WTC11 (cell line): ENCODE measurements around the gene PCGF3. TPM values are rescaled to one million over a fixed set of nuclear protein-coding genes. Genes with fewer than 3 reads are reported as not detected.

Experiments used
- ATAC-seq: fragments of 200-7000 bp; cut with Tn5 transposase; 2 replicates; pipeline ENCODE4 v1.10.0; 2021; ENCODE audit warnings: mild to moderate bottlenecking, moderate library complexity
- CTCF ChIA-PET: fragments of 300-600 bp; sonication (Branson Sonifier 250); formaldehyde crosslinking; loops from one replicate; lab custom pipeline; 2021; ENCODE audit warnings: antibody characterized with exemption; lab: Charles Lee
- POLR2A ChIA-PET: fragments of 350-600 bp; sonication (Branson Sonifier 250); formaldehyde crosslinking; loops from one replicate; lab custom pipeline; 2021; ENCODE audit warnings: antibody characterized with exemption; lab: Charles Lee
- DNase-seq: peaks from one replicate; pipeline ENCODE4 v3.0.0; 2021; ENCODE audit warnings: low spot score
- H3K27ac Mint-ChIP-seq: 2 replicates; pipeline ENCODE4 v1.8.0; 2021; ENCODE audit warnings: mixed read lengths
- H3K27me3 Mint-ChIP-seq: 2 replicates; pipeline ENCODE4 v1.8.0; 2021; ENCODE audit warnings: low read depth, mild to moderate bottlenecking, moderate library complexity, mixed read lengths
- H3K36me3 Mint-ChIP-seq: 2 replicates; pipeline ENCODE4 v1.8.0; 2021; ENCODE audit warnings: mixed read lengths
- H3K4me1 Mint-ChIP-seq: 2 replicates; pipeline ENCODE4 v1.8.0; 2022; ENCODE audit warnings: mixed read lengths
- H3K4me3 Mint-ChIP-seq: 2 replicates; pipeline ENCODE4 v1.8.0; 2021; ENCODE audit warnings: mild to moderate bottlenecking, moderate library complexity, mixed read lengths
- H3K9me3 Mint-ChIP-seq: 2 replicates; pipeline ENCODE4 v1.8.0; 2021; ENCODE audit warnings: mixed read lengths
- CREM ChIP-seq: sonication (generic); formaldehyde crosslinking; IDR thresholded peaks from 2 replicates; pipeline ENCODE4 v1.8.1; 2022; ENCODE audit warnings: mild to moderate bottlenecking, missing genetic modification reagents, moderate library complexity
- ELF4 ChIP-seq: sonication (generic); formaldehyde crosslinking; IDR thresholded peaks from 2 replicates; pipeline ENCODE4 v1.8.1; 2022; ENCODE audit warnings: low read depth, mild to moderate bottlenecking, moderate library complexity, missing genetic modification reagents
- EMX1 ChIP-seq: fragments of 250-450 bp; sonication (Bioruptor Pico); IDR thresholded peaks from 2 replicates; pipeline ENCODE4 v1.8.0; 2021; ENCODE audit warnings: mild to moderate bottlenecking
- FOXJ3 ChIP-seq: sonication (generic); formaldehyde crosslinking; IDR thresholded peaks from 2 replicates; pipeline ENCODE4 v1.9.0; 2021; ENCODE audit warnings: missing genetic modification reagents, mild to moderate bottlenecking, borderline replicate concordance
- FOXP1 ChIP-seq: sonication (generic); formaldehyde crosslinking; IDR thresholded peaks from 2 replicates; pipeline ENCODE4 v1.8.0; 2022; ENCODE audit warnings: missing genetic modification reagents, mild to moderate bottlenecking, moderate library complexity, borderline replicate concordance
- JAZF1 ChIP-seq: fragments of 250-450 bp; sonication (Bioruptor Pico); IDR thresholded peaks from 2 replicates; pipeline ENCODE4 v1.9.0; 2021; ENCODE audit warnings: moderate library complexity, mild to moderate bottlenecking, inconsistent platforms
- MXD4 ChIP-seq: fragments of 250-450 bp; sonication (Bioruptor Pico); IDR thresholded peaks from 2 replicates; pipeline ENCODE4 v1.8.0; 2021; ENCODE audit warnings: mild to moderate bottlenecking, moderate library complexity, borderline replicate concordance
- NFYB ChIP-seq: sonication (generic); formaldehyde crosslinking; conservative IDR thresholded peaks from 2 replicates; pipeline ENCODE4 v1.8.0; 2022; ENCODE audit warnings: low read depth, missing genetic modification reagents
- NR3C1 ChIP-seq: sonication (generic); formaldehyde crosslinking; conservative IDR thresholded peaks from 2 replicates; pipeline ENCODE4 v1.8.1; 2023; ENCODE audit warnings: low read depth, mild to moderate bottlenecking, missing genetic modification reagents
- SMAD3 ChIP-seq: sonication (generic); formaldehyde crosslinking; IDR thresholded peaks from 2 replicates; pipeline ENCODE4 v1.8.0; 2022; ENCODE audit warnings: missing genetic modification reagents, mild to moderate bottlenecking, borderline replicate concordance
- SMAD4 ChIP-seq: sonication (generic); formaldehyde crosslinking; IDR thresholded peaks from 2 replicates; pipeline ENCODE4 v1.8.0; 2022; ENCODE audit warnings: mild to moderate bottlenecking, missing genetic modification reagents
- SP1 ChIP-seq: sonication (generic); formaldehyde crosslinking; conservative IDR thresholded peaks from 2 replicates; pipeline ENCODE4 v1.8.1; 2022; ENCODE audit warnings: missing genetic modification reagents
- TP53 ChIP-seq: sonication (generic); formaldehyde crosslinking; IDR thresholded peaks from 2 replicates; pipeline ENCODE4 v1.8.1; 2023; ENCODE audit warnings: mild to moderate bottlenecking, missing genetic modification reagents
- ZNF121 ChIP-seq: sonication (generic); formaldehyde crosslinking; IDR thresholded peaks from 2 replicates; pipeline ENCODE4 v1.8.0; 2023; ENCODE audit warnings: missing genetic modification reagents
- ZNF232 ChIP-seq: sonication (generic); formaldehyde crosslinking; IDR thresholded peaks from 2 replicates; pipeline ENCODE4 v1.8.0; 2022; ENCODE audit warnings: mild to moderate bottlenecking, missing genetic modification reagents
- ZNF263 ChIP-seq: sonication (generic); formaldehyde crosslinking; IDR thresholded peaks from 2 replicates; pipeline ENCODE4 v1.8.1; 2022; ENCODE audit warnings: low read depth, mild to moderate bottlenecking, moderate library complexity, missing genetic modification reagents
- total RNA-seq: library from RNA; stranded (reverse); gene quantifications from 3 replicates; pipeline ENCODE4 v1.2.3, GENCODE V29; 2021
- TF ChIP-seq, protein P1 (sequence below): sonication (generic); formaldehyde crosslinking; IDR thresholded peaks from 2 replicates; pipeline ENCODE4 v1.8.0; 2022; ENCODE audit warnings: mild to moderate bottlenecking, missing genetic modification reagents
- TF ChIP-seq, protein P2 (sequence below): sonication (generic); formaldehyde crosslinking; IDR thresholded peaks from 2 replicates; pipeline ENCODE4 v1.8.1; 2023; ENCODE audit warnings: mild to moderate bottlenecking, missing genetic modification reagents
- TF ChIP-seq, protein P3 (sequence below): sonication (generic); formaldehyde crosslinking; IDR thresholded peaks from 2 replicates; pipeline ENCODE4 v1.8.1; 2023; ENCODE audit warnings: mild to moderate bottlenecking, missing genetic modification reagents, moderate library complexity
- TF ChIP-seq, protein P4 (sequence below): fragments of 250-450 bp; sonication (Bioruptor Pico); IDR thresholded peaks from 2 replicates; pipeline ENCODE4 v1.9.0; 2021; ENCODE audit warnings: mild to moderate bottlenecking
- TF ChIP-seq, protein P5 (sequence below): sonication (generic); formaldehyde crosslinking; IDR thresholded peaks from 2 replicates; pipeline ENCODE4 v1.8.1; 2023; ENCODE audit warnings: mild to moderate bottlenecking, moderate library complexity, missing genetic modification reagents
- TF ChIP-seq, protein P6 (sequence below): fragments of 250-450 bp; sonication (Bioruptor Pico); conservative IDR thresholded peaks from 2 replicates; pipeline ENCODE4 v1.9.0; 2021; ENCODE audit warnings: mild to moderate bottlenecking
- TF ChIP-seq, protein P7 (sequence below): sonication (generic); formaldehyde crosslinking; IDR thresholded peaks from 2 replicates; pipeline ENCODE4 v1.8.0; 2023; ENCODE audit warnings: missing genetic modification reagents

The PCGF3 gene
- total RNA-seq, 1 experiment from 2014 or later = 65.7 TPM

DNA sequence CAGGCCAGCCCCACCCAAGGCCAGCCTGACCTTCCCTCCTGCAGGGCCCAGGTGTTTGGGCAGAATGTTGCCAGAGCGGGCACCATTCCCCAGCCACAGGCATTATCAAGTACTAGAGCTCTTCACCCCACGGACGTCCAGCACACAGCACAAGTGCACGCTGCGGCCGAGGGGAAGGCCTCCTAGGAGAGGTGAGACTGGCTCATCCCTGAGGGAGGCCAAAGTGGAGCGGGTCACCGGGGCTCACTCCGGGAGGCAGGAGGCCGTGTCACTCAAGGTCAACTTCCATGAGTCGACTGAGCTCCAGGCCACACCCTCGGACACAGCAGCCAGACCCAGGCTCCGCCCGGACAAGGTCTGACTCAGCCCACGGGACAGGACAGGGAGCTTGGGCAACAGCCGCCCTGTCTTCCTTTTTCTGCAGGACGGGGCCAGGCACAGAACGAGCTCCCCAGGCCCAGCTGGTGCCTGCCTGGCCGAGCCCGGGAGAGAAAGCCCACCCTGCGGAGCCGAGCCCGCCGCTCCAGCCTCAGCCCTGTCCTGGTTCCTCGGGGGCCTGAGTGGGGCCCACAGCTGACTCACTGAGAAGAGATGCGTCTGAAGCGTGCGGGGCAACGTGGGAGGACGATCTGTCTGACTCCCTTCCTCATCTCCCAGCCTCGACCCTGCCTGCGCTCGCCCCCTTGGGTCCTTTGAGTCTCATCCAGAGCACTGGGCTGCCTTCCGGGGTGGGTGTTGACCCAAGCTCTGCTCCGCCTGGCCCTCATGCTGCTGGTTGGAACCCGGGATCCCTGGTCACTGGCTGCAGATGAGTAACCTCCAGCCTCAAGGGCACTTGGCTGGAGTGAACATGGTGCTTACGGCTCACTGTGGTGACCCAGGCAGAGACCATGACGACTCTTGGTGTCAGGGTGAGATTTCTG lies 18.3 kb upstream of the PCGF3 start (continued):
- TF ChIP-seq, protein P1, sequence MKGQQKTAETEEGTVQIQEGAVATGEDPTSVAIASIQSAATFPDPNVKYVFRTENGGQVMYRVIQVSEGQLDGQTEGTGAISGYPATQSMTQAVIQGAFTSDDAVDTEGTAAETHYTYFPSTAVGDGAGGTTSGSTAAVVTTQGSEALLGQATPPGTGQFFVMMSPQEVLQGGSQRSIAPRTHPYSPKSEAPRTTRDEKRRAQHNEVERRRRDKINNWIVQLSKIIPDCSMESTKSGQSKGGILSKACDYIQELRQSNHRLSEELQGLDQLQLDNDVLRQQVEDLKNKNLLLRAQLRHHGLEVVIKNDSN (CRISPR knock-in tag) = no peak
- no peak for TF ChIP-seq NR3C1 (CRISPR knock-in tag)
- TF ChIP-seq, protein P2, sequence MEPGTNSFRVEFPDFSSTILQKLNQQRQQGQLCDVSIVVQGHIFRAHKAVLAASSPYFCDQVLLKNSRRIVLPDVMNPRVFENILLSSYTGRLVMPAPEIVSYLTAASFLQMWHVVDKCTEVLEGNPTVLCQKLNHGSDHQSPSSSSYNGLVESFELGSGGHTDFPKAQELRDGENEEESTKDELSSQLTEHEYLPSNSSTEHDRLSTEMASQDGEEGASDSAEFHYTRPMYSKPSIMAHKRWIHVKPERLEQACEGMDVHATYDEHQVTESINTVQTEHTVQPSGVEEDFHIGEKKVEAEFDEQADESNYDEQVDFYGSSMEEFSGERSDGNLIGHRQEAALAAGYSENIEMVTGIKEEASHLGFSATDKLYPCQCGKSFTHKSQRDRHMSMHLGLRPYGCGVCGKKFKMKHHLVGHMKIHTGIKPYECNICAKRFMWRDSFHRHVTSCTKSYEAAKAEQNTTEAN = no peak
- TF ChIP-seq, protein P3, sequence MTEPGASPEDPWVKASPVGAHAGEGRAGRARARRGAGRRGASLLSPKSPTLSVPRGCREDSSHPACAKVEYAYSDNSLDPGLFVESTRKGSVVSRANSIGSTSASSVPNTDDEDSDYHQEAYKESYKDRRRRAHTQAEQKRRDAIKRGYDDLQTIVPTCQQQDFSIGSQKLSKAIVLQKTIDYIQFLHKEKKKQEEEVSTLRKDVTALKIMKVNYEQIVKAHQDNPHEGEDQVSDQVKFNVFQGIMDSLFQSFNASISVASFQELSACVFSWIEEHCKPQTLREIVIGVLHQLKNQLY = no peak
- TF ChIP-seq CREM (CRISPR knock-in tag) = no peak
- TF ChIP-seq ZNF232 (CRISPR knock-in tag) = no peak
- no peak for TF ChIP-seq JAZF1 (CRISPR knock-in tag)
- no peak for TF ChIP-seq MXD4 (CRISPR knock-in tag)
- no peak for TF ChIP-seq FOXJ3
- TF ChIP-seq, protein P4, sequence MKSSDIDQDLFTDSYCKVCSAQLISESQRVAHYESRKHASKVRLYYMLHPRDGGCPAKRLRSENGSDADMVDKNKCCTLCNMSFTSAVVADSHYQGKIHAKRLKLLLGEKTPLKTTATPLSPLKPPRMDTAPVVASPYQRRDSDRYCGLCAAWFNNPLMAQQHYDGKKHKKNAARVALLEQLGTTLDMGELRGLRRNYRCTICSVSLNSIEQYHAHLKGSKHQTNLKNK = no peak
- TF ChIP-seq NFYB (CRISPR knock-in tag) = no peak
- no peak for TF ChIP-seq EMX1 (CRISPR knock-in tag)
- TF ChIP-seq ELF4 (CRISPR knock-in tag) = no peak
- no peak for TF ChIP-seq SMAD4

DNA sequence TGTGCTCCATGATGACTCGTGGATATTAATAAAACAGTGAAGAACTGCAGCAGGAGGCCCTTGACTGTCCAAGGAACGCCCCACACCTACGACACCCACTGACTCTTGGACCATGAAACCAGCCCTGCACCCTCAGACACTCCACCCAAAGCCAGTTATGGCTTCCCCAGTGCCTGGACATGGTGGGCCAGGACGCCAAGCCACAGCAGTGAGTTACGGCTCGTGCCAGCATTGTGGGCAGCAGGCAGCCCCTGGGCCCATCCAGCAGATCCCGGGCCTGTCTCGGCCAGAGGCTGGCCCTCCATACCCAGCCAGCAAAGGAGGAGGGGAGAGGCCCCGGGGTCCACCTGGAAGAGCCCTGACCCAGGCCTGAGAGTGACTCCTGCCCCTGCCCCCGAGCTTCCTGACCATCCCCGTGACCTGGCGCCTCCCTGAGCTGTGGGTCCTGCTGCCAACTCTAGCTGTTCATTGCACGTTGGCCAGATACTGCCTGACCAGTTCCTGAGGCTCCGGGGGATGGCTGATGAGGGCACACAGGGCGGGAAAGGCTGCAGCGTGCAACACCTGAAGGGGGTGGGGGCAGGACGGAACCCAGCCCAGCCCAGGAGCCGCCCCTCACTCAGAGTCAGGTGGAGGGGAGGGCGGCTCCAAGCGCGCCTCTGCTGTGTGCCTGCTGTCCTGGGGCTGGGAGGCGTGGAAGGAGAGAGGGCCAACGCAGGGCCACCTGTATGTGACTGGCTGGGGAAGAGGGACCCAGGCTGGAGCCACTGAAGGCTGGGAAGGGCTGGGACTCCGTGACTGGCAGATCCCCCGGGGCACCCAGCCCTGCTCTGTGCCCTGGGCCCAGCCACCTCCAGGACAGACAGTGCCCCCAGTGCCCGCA lies 17.4 kb upstream of the PCGF3 start:
- CTCF ChIA-PET = interaction anchor here (1.9 kb wide), 1 partner anchor 12 kb away, joined by 6 read pairs; no protein-coding TSS in a partner anchor
- ATAC-seq (peak; percentile 62), DNase-seq (peak; percentile 71)
- Mint-ChIP-seq H3K27ac (no peak overlapping the region), H3K4me3 (peak overlapping the region; percentile 47), H3K36me3 (no peaks in the 10 kb centered on the region), H3K4me1 (peaks cover 24% of the 10 kb centered on the region), H3K27me3 (peaks cover 5% of the 10 kb centered on the region), H3K9me3 (no peaks in the 10 kb centered on the region)
- POLR2A ChIA-PET = no interaction called here
- TF ChIP-seq, protein P5, sequence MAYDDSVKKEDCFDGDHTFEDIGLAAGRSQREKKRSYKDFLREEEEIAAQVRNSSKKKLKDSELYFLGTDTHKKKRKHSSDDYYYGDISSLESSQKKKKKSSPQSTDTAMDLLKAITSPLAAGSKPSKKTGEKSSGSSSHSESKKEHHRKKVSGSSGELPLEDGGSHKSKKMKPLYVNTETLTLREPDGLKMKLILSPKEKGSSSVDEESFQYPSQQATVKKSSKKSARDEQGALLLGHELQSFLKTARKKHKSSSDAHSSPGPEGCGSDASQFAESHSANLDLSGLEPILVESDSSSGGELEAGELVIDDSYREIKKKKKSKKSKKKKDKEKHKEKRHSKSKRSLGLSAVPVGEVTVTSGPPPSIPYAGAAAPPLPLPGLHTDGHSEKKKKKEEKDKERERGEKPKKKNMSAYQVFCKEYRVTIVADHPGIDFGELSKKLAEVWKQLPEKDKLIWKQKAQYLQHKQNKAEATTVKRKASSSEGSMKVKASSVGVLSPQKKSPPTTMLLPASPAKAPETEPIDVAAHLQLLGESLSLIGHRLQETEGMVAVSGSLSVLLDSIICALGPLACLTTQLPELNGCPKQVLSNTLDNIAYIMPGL = 0 out of 2 replicates have a peak, but pooled peaks have one; percentile 3
- TF ChIP-seq, protein P1 (CRISPR knock-in tag) = peak; percentile 64; the same call in 1 of the 2 replicates
- TF ChIP-seq SP1 (CRISPR knock-in tag) (no peak; the same call in 1 of the 2 replicates), SMAD3 (peak; percentile 50; the same call in 1 of the 2 replicates), ELF4 (CRISPR knock-in tag) (no peak), FOXP1 (CRISPR knock-in tag) (0 out of 2 replicates have a peak, but pooled peaks have one; percentile 39), TP53 (CRISPR knock-in tag) (no peak), ZNF121 (CRISPR knock-in tag) (peak; percentile 44; the same call in 1 of the 2 replicates), ZNF263 (CRISPR knock-in tag) (no peak)
- TF ChIP-seq, protein P6, sequence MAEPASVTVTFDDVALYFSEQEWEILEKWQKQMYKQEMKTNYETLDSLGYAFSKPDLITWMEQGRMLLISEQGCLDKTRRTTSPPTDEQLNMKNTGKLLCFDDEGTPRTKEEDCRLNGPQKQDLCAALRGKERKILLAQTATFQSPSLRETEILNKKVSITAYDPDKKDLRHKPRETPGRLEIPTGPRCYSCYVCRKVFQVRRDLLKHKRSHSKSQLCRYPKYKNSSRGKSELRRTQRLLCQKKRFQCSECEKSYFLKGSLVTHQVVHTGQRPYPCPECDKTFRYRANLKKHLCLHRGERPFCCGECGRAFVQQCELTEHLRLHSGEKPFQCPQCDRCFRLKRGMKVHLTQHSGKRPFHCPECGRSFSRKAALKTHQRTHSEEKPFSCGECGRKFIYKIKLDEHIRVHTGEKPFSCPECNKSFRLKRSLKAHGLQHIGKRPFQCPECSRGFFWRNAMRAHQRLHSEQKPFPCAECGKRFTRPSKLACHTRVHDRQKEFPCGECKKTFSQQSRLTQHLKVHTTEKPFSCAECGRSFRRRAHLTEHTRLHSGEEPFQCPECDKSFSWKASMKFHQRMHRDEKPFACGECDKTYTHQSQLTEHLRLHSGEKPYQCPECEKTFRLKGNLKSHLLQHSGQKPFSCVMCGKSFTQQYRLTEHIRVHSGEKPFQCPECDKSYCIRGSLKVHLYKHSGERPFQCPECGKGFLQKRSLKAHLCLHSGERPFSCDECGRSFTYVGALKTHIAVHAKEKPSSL (CRISPR knock-in tag) = no peak
- TF ChIP-seq, protein P7, sequence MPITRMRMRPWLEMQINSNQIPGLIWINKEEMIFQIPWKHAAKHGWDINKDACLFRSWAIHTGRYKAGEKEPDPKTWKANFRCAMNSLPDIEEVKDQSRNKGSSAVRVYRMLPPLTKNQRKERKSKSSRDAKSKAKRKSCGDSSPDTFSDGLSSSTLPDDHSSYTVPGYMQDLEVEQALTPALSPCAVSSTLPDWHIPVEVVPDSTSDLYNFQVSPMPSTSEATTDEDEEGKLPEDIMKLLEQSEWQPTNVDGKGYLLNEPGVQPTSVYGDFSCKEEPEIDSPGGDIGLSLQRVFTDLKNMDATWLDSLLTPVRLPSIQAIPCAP (CRISPR knock-in tag) = no peak
